Ishikawa (cell line): Measurements from ENCODE around the gene ODF4.

Source experiments
- CREB1 ChIP-seq: IDR thresholded peaks from 2 replicates; pipeline ENCODE4 v1.6.1; 2012; ENCODE audit warnings: low read depth
- EGR1 ChIP-seq: IDR thresholded peaks from 2 replicates; pipeline ENCODE4 v1.6.1; 2012
- EP300 ChIP-seq: IDR thresholded peaks from 2 replicates; pipeline ENCODE4 v1.6.1; 2012; ENCODE audit warnings: borderline replicate concordance
- FOXM1 ChIP-seq: IDR thresholded peaks from 2 replicates; pipeline ENCODE4 v1.6.1; 2012; ENCODE audit warnings: low read depth, borderline replicate concordance
- MAX ChIP-seq: IDR thresholded peaks from 2 replicates; pipeline ENCODE4 v1.6.1; 2012
- RAD21 ChIP-seq: IDR thresholded peaks from 2 replicates; pipeline ENCODE4 v1.6.1; 2012; ENCODE audit warnings: low read depth
- REST ChIP-seq: IDR thresholded peaks from 2 replicates; pipeline ENCODE4 v1.6.1; 2012; ENCODE audit warnings: low read depth, mild to moderate bottlenecking
- TCF12 ChIP-seq: IDR thresholded peaks from 2 replicates; pipeline ENCODE4 v1.6.1; 2012; ENCODE audit warnings: low read depth
- TEAD4 ChIP-seq: IDR thresholded peaks from 2 replicates; pipeline ENCODE4 v1.6.1; 2012
- USF1 ChIP-seq: IDR thresholded peaks from 2 replicates; pipeline ENCODE4 v1.6.1; 2012
- YY1 ChIP-seq: IDR thresholded peaks from 2 replicates; pipeline ENCODE4 v1.6.1; 2012; ENCODE audit warnings: low read depth
- ZBTB7A ChIP-seq: IDR thresholded peaks from 2 replicates; pipeline ENCODE4 v1.6.1; 2012; ENCODE audit warnings: low read depth

GRCh38 chr17:8290043-8290442, 49.6 kb upstream of the ODF4 start:
- TF ChIP-seq YY1 (no peak), REST (no peak), EP300 (no peak), ZBTB7A (no peak), EGR1 (no peak), MAX (no peak), TEAD4 (no peak), RAD21 (no peak), TCF12 (no peak), USF1 (no peak), FOXM1 (no peak), CREB1 (no peak)
